Keratinocyte (primary cell): Measurements from ENCODE around the gene MAGI1. TPM values are rescaled to one million over a fixed set of nuclear protein-coding genes. Genes with fewer than 3 reads are reported as not detected.
"Not testable (repeated sequence)": the region's sequence is repeated elsewhere in the genome, so short reads cannot be mapped to it uniquely, and the experiment has no call there.

ENCODE experiments used
- DNase-seq: peaks from one replicate; pipeline ENCODE4 v3.0.0-alpha.2; 2011; ENCODE audit warnings: low read depth, missing footprints, low spot score
- FAIRE-seq: peaks from 2 replicates; lab custom pipeline; 2011; peaks lifted over from hg19 to GRCh38; lab: Jason Lieb, UNC
- H2AFZ ChIP-seq: 2 replicates; pipeline ENCODE4 v1.6.0; 2012; ENCODE audit warnings: low read length, control low read depth, inconsistent platforms; ENCODE audit not compliant: control insufficient read depth
- H3K27ac ChIP-seq: 2 replicates; pipeline ENCODE4 v1.5.1; 2011; ENCODE audit warnings: low read length; ENCODE audit not compliant: control insufficient read depth, insufficient read depth
- H3K27me3 ChIP-seq: 3 replicates; pipeline ENCODE4 v1.6.0; 2011; ENCODE audit warnings: low read length; ENCODE audit not compliant: control insufficient read depth, insufficient read depth; ENCODE audit errors: extremely low read depth
- H3K36me3 ChIP-seq, 2 experiments: 2 replicates in 1 of 2; 3 replicates in 1 of 2; pipeline ENCODE4 v1.5.1; 2011; ENCODE audit warnings: low read length in 2 of 2, mild to moderate bottlenecking in 1 of 2; ENCODE audit not compliant: control insufficient read depth in 2 of 2, insufficient read depth in 2 of 2; ENCODE audit errors: extremely low read depth in 1 of 2
- H3K4me1 ChIP-seq: 3 replicates; pipeline ENCODE4 v1.5.1; 2011; ENCODE audit warnings: low read length; ENCODE audit not compliant: control insufficient read depth, insufficient read depth; ENCODE audit errors: extremely low read depth
- H3K4me2 ChIP-seq: 3 replicates; pipeline ENCODE4 v1.6.0; 2011; ENCODE audit warnings: low read depth, low read length; ENCODE audit not compliant: control insufficient read depth, insufficient read depth; ENCODE audit errors: extremely low read depth
- H3K4me3 ChIP-seq, 3 experiments: fragments of 200-600 bp in 1 of 3; sonication (generic) in 1 of 3; 2 replicates in 2 of 3; 3 replicates in 1 of 3; pipeline ENCODE4 v1.5.1; 2011 to 2016; ENCODE audit warnings: low read length in 3 of 3, mild to moderate bottlenecking in 3 of 3, control low read depth in 2 of 3, inconsistent platforms in 1 of 3, low read depth in 1 of 3, mixed read lengths in 1 of 3, mixed run types in 1 of 3, moderate library complexity in 1 of 3; ENCODE audit not compliant: control insufficient read depth in 2 of 3, insufficient read depth in 2 of 3; ENCODE audit errors: extremely low read depth in 1 of 3
- H3K79me2 ChIP-seq: 2 replicates; pipeline ENCODE4 v1.6.0; 2012; ENCODE audit warnings: low read length; ENCODE audit not compliant: control insufficient read depth, insufficient read depth
- H3K9ac ChIP-seq: 3 replicates; pipeline ENCODE4 v1.6.0; 2011; ENCODE audit warnings: low read length; ENCODE audit not compliant: control insufficient read depth, insufficient read depth; ENCODE audit errors: extremely low read depth
- H3K9me1 ChIP-seq: 3 replicates; pipeline ENCODE4 v1.6.0; 2011; ENCODE audit warnings: low read length; ENCODE audit not compliant: control insufficient read depth, insufficient read depth; ENCODE audit errors: extremely low read depth
- H3K9me3 ChIP-seq: 2 replicates; pipeline ENCODE4 v1.5.1; 2012; ENCODE audit warnings: low read depth, low read length; ENCODE audit not compliant: control insufficient read depth
- H4K20me1 ChIP-seq: 3 replicates; pipeline ENCODE4 v1.6.0; 2011; ENCODE audit warnings: low read length; ENCODE audit not compliant: control insufficient read depth, insufficient read depth; ENCODE audit errors: extremely low read depth
- CTCF ChIP-seq, 3 experiments: IDR thresholded peaks in 1 of 3; conservative IDR thresholded peaks in 1 of 3; optimal IDR thresholded peaks in 1 of 3; 2 replicates in 2 of 3; 3 replicates in 1 of 3; pipeline versions ENCODE3 to v1.5.1; 2011; ENCODE audit warnings: low read length in 3 of 3, mild to moderate bottlenecking in 3 of 3, moderate library complexity in 2 of 3, control low read depth in 1 of 3, inconsistent platforms in 1 of 3; ENCODE audit not compliant: insufficient read depth in 2 of 3; ENCODE audit errors: extremely low read depth in 1 of 3
- EZH2 ChIP-seq: IDR thresholded peaks from one replicate; pipeline ENCODE4 v1.6.1; 2012; ENCODE audit warnings: inconsistent platforms, mild to moderate bottlenecking, low read length, moderate library complexity
- dilution Hi-C: fragments of 300-500 bp; cut with MboI; formaldehyde crosslinking; loops from one replicate; pipeline ENCODE4 v1.7.0; 2020; ENCODE audit warnings: low sequenced_read_pairs; ENCODE audit not compliant: extremely low pct_ligation_motif_present
- polyA plus RNA-seq, 5 experiments: library from polyadenylated mRNA; depleted of rRNA in 3 of 5; stranded (reverse) in 3 of 5; stranded (forward) in 1 of 5; unstranded in 1 of 5; fragments of >200 nt; gene quantifications; 1 replicate in 1 of 5; 2 replicates in 3 of 5; 3 replicates in 1 of 5; pipeline versions ENCODE4 v1.2.1 to v1.2.3, GENCODE V29; 2011 to 2012; ENCODE audit warnings: missing spikeins in 2 of 5, low read depth in 1 of 5, low replicate concordance in 1 of 5

MAGI1 gene
- polyA plus RNA-seq, 1 donor (not counting 4 experiments of a cell fraction or from before 2014, with no cell fraction given): 10.9 TPM

GRCh38 chr3:65861718-65862117 is 177.0 kb downstream of the MAGI1 start:
- TF ChIP-seq CTCF (optimal IDR thresholded peaks at IDR 0.05 in 1 of 3, IDR thresholded peaks at IDR 0.05 in 1 of 3, conservative IDR thresholded peaks at IDR 0.05 in 1 of 3; ENCODE audit: extremely low read depth in 1 of 3, insufficient read depth in 2 of 3, low read length in 3 of 3) (no peak), EZH2 (no peak)
- Histone ChIP-seq H3K36me3 (no peaks in the 10 kb centered on the region), H3K4me3 (no peak overlapping the region), H3K27me3 (no peaks in the 10 kb centered on the region), H4K20me1 (no peaks in the 10 kb centered on the region), H2AFZ (no peak overlapping the region), H3K9ac (no peak overlapping the region), H3K9me3 (no peaks in the 10 kb centered on the region), H3K4me2 (no peak overlapping the region), H3K9me1 (no peaks in the 10 kb centered on the region), H3K4me1 (no peaks in the 10 kb centered on the region), H3K79me2 (no peaks in the 10 kb centered on the region), H3K27ac (no peak overlapping the region)
- dilution Hi-C loops: no loop called here
- peak; percentile 20 for FAIRE-seq
- DNase-seq: no peak

GRCh38 chr3:65859612-65860011 is 179.1 kb downstream of the MAGI1 start:
- H3K9ac ChIP-seq, H3K9me1 ChIP-seq, H3K27ac ChIP-seq, H3K9me3 ChIP-seq, H3K79me2 ChIP-seq, dilution Hi-C loops, DNase-seq, H3K36me3 ChIP-seq, H2AFZ ChIP-seq, H3K4me2 ChIP-seq, H3K4me1 ChIP-seq, H3K27me3 ChIP-seq, FAIRE-seq, H3K4me3 ChIP-seq, H4K20me1 ChIP-seq: not testable (repeated sequence)

GRCh38 chr3:65858749-65859148 is 180.0 kb downstream of the MAGI1 start:
- Histone ChIP-seq H3K9me3 (no peaks in the 10 kb centered on the region), H3K27me3 (no peaks in the 10 kb centered on the region), H3K36me3 (no peaks in the 10 kb centered on the region), H3K4me3 (no peak overlapping the region), H2AFZ (no peak overlapping the region), H3K9me1 (no peaks in the 10 kb centered on the region), H3K4me1 (peaks cover 12% of the 10 kb centered on the region), H3K79me2 (no peaks in the 10 kb centered on the region), H4K20me1 (no peaks in the 10 kb centered on the region), H3K27ac (no peak overlapping the region), H3K9ac (no peak overlapping the region), H3K4me2 (no peak overlapping the region)
- TF ChIP-seq EZH2 (no peak), CTCF (optimal IDR thresholded peaks at IDR 0.05 in 1 of 3, IDR thresholded peaks at IDR 0.05 in 1 of 3, conservative IDR thresholded peaks at IDR 0.05 in 1 of 3; ENCODE audit: extremely low read depth in 1 of 3, insufficient read depth in 2 of 3, low read length in 3 of 3) (no peak)
- FAIRE-seq (no peak), DNase-seq (no peak)
- dilution Hi-C loops: no loop called here
